Activated CD8-positive, alpha-beta T cell treated with anti-CD3 and anti-CD28 coated beads for 36 hours (primary cell): Measurements from ENCODE around the gene DLGAP1. TPM values are rescaled to one million over a fixed set of nuclear protein-coding genes. Genes with fewer than 3 reads are reported as not detected.

Source experiments
- ATAC-seq: fragments of 200-7000 bp; cut with Tn5 transposase; one replicate; pipeline ENCODE4 v1.10.0; 2021; ENCODE audit warnings: mild to moderate bottlenecking, moderate library complexity
- CTCF ChIA-PET: fragments of 350-600 bp; sonication (Branson Sonifier 250); formaldehyde crosslinking; loops from one replicate; lab custom pipeline; 2021; ENCODE audit warnings: antibody characterized with exemption; lab: Charles Lee
- POLR2A ChIA-PET: fragments of 350-600 bp; sonication (Branson Sonifier 250); formaldehyde crosslinking; loops from one replicate; lab custom pipeline; 2021; ENCODE audit warnings: antibody characterized with exemption; lab: Charles Lee
- DNase-seq: peaks from one replicate; pipeline ENCODE4 v3.0.0-alpha.2; 2020
- H3K27ac Mint-ChIP-seq: one replicate; pipeline ENCODE4 v1.8.0; 2021; ENCODE audit warnings: mild to moderate bottlenecking, mixed read lengths
- H3K27me3 Mint-ChIP-seq: one replicate; pipeline ENCODE4 v1.8.0; 2021; ENCODE audit warnings: mixed read lengths
- H3K36me3 Mint-ChIP-seq: one replicate; pipeline ENCODE4 v1.8.0; 2021; ENCODE audit warnings: low read depth, mixed read lengths
- H3K4me1 Mint-ChIP-seq: one replicate; pipeline ENCODE4 v1.8.0; 2021; ENCODE audit warnings: low read depth, mixed read lengths
- H3K4me3 Mint-ChIP-seq: one replicate; pipeline ENCODE4 v1.8.0; 2021; ENCODE audit warnings: mild to moderate bottlenecking, moderate library complexity, mixed read lengths
- H3K9me3 Mint-ChIP-seq: one replicate; pipeline ENCODE4 v1.8.0; 2021; ENCODE audit warnings: mixed read lengths
- intact Hi-C: fragments of 100-400 bp; cut with micrococcal nuclease; formaldehyde crosslinking; loops from one replicate; pipeline ENCODE4 v1.10.0; 2022
- total RNA-seq, 2 experiments: library from RNA; stranded (reverse); gene quantifications; one replicate each; pipeline ENCODE4 v1.2.3, GENCODE V29; 2021
- TF ChIP-seq, protein P1 (sequence below): fragments of 200-600 bp; IDR thresholded peaks from one replicate; pipeline ENCODE4 v1.8.0; 2022; ENCODE audit warnings: antibody characterized with exemption, mild to moderate bottlenecking

DLGAP1 gene
- total RNA-seq, 2 experiments from 2014 or later, result not detected

GRCh38 chr18:4142876-4143275, 312.2 kb downstream of the DLGAP1 start:
- H3K4me3 Mint-ChIP-seq, result no peak overlapping the region
- ATAC-seq (no peak), DNase-seq (no peak)
- peaks cover 3% of the 10 kb centered on the region for H3K9me3 Mint-ChIP-seq
- intact Hi-C loops, result no loop called here
- ChIA-PET CTCF (no interaction called here), POLR2A (no interaction called here)
- TF ChIP-seq, protein P1, sequence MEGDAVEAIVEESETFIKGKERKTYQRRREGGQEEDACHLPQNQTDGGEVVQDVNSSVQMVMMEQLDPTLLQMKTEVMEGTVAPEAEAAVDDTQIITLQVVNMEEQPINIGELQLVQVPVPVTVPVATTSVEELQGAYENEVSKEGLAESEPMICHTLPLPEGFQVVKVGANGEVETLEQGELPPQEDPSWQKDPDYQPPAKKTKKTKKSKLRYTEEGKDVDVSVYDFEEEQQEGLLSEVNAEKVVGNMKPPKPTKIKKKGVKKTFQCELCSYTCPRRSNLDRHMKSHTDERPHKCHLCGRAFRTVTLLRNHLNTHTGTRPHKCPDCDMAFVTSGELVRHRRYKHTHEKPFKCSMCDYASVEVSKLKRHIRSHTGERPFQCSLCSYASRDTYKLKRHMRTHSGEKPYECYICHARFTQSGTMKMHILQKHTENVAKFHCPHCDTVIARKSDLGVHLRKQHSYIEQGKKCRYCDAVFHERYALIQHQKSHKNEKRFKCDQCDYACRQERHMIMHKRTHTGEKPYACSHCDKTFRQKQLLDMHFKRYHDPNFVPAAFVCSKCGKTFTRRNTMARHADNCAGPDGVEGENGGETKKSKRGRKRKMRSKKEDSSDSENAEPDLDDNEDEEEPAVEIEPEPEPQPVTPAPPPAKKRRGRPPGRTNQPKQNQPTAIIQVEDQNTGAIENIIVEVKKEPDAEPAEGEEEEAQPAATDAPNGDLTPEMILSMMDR, result no peak
- H3K4me1 Mint-ChIP-seq, result no peaks in the 10 kb centered on the region
- H3K27me3 Mint-ChIP-seq, result peaks cover 5% of the 10 kb centered on the region
- H3K27ac Mint-ChIP-seq, result no peak overlapping the region
- H3K36me3 Mint-ChIP-seq, result no peaks in the 10 kb centered on the region

GRCh38 chr18:4134700-4135099, 320.4 kb downstream of the DLGAP1 start:
- intact Hi-C loops, result no loop called here
- H3K9me3 Mint-ChIP-seq, result peaks cover 4% of the 10 kb centered on the region
- H3K4me1 Mint-ChIP-seq, result no peaks in the 10 kb centered on the region
- no peak overlapping the region for H3K27ac Mint-ChIP-seq
- ChIA-PET POLR2A (no interaction called here), CTCF (no interaction called here)
- H3K27me3 Mint-ChIP-seq, result no peaks in the 10 kb centered on the region
- H3K36me3 Mint-ChIP-seq, result no peaks in the 10 kb centered on the region
- no peak for ATAC-seq
- no peak for DNase-seq
- no peak overlapping the region for H3K4me3 Mint-ChIP-seq
- TF ChIP-seq, protein P1, result no peak

DNA sequence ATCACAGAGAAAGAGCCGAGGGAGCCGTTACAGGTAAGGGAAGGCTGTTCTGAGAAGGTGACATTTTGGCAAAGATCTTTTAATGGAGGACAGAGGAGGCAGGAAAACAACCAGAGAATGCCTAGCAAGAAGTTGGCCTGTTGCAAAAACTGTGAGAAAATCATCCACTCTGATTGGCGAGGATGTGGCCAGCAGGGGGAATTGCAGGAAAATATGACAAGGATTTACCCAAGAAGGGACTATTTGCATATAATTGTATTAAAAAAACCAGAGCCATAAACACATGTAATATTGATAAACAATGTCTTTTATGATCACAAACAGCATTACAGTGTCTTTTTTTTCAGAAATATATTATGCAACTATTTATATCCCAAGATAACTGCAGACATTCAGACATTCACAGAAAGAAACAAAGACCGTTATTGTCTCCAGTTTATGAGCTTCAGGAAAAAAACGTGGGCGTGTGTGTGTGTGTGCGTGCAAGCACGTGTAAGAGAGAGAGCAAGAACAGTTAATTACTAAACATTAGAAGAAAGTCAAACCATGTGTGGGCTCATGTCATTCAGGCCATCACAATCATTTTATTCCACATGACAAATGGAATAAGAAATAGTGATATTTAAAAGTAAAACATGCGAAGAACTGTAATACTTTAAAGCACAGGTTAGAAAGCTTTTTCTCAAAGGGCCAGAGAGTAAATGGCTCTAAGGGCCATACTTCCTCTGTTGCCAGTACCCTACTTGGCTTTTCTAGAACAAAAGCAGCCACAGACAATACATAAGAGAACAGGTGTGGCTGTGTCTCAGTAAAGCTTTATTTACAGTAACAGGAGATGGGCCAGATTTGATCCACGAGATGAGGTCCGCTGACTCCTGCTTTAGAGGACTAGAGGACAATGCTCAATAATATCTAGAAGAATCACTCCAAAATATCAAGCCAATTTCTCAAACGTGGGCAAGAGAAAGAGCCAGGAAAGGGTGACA, 324.1 kb downstream of the DLGAP1 start:
- POLR2A ChIA-PET, result no interaction called here
- intact Hi-C loops, result no loop called here
- Mint-ChIP-seq H3K4me3 (no peak overlapping the region), H3K9me3 (no peaks in the 10 kb centered on the region), H3K27ac (no peak overlapping the region), H3K36me3 (no peaks in the 10 kb centered on the region), H3K27me3 (no peaks in the 10 kb centered on the region), H3K4me1 (no peaks in the 10 kb centered on the region)
- CTCF ChIA-PET, result interaction anchor here (1.3 kb wide), 1 partner anchor 25 kb away, joined by 3 read pairs; no protein-coding TSS in a partner anchor
- DNase-seq (no peak), ATAC-seq (no peak)
- TF ChIP-seq, protein P1, result no peak

DNA sequence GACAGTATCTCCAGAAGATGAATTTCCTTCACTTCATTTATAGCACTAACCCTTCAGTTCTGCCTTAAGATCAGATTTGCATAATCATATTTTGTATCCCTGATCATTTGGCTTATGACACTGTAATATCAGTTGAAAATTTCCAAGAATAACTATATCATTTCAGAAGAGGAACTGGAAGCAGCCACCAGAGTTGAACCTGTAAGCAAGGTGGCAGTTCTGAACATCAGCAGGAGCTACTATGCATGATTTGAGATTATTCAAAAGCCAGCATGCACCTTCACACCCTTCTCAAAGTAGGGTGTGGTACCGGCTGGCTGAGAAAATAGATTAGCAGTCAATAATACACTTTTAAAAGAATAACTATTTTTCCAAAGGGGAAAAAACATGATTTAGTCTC, 328.2 kb downstream of the DLGAP1 start:
- Mint-ChIP-seq H3K4me3 (no peak overlapping the region), H3K9me3 (no peaks in the 10 kb centered on the region), H3K4me1 (no peaks in the 10 kb centered on the region), H3K27me3 (no peaks in the 10 kb centered on the region), H3K36me3 (no peaks in the 10 kb centered on the region), H3K27ac (no peak overlapping the region)
- ATAC-seq (no peak), DNase-seq (no peak)
- POLR2A ChIA-PET, result no interaction called here
- CTCF ChIA-PET, result no interaction called here
- TF ChIP-seq, protein P1, result no peak
- intact Hi-C loops, result no loop called here

GRCh38 chr18:4125627-4126230, 329.4 kb downstream of the DLGAP1 start:
- ChIA-PET CTCF (no interaction called here), POLR2A (no interaction called here)
- Mint-ChIP-seq H3K4me1 (no peaks in the 10 kb centered on the region), H3K27me3 (peaks cover 1% of the 10 kb centered on the region), H3K27ac (no peak overlapping the region), H3K9me3 (no peaks in the 10 kb centered on the region), H3K36me3 (no peaks in the 10 kb centered on the region), H3K4me3 (no peak overlapping the region)
- intact Hi-C loops, result no loop called here
- no peak for ATAC-seq
- no peak for DNase-seq
- TF ChIP-seq, protein P1, result no peak
